GM12891 (cell line): ENCODE results near the gene LOXL4.

Experiments used
- POLR2AphosphoS5 ChIP-seq: IDR thresholded peaks from 2 replicates; pipeline ENCODE4 v1.6.1; 2011; ENCODE audit warnings: low read depth, low read length, control low read depth
- TAF1 ChIP-seq: IDR thresholded peaks from 2 replicates; pipeline ENCODE4 v1.6.1; 2011; ENCODE audit warnings: low read depth, low read length, control low read depth

DNA sequence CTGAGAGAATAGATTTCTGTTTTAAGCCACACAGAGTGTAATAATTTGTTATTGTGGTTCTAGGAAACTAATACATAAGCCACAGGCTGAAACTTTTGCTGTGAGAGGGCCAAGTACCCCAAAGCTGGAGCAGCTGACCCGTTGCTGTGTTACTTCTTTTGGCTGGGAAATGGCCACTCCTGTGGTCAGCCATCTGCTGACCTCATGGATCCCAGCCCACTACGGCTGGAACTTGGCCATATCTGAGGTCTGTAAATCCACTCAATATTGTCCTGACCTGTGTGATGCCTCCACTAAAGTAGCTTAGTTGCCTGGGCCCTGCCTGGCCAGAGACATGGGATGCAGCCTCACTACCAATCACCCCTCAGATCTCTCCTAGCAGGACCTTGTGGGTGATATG, 17.4 kb upstream of the LOXL4 start:
- TF ChIP-seq TAF1: no peak
- TF ChIP-seq POLR2AphosphoS5: no peak
